Activated T-cell treated with anti-CD3 and anti-CD28 coated beads, Interleukin-2, amount 50 U/mL, for 24 hours (primary cell): Measurements from ENCODE around the gene LINC01488.

ENCODE experiments used
- DNase-seq: peaks from one replicate; pipeline ENCODE4 v3.0.0-alpha.2; 2020
- H3K27ac Mint-ChIP-seq: 2 replicates; pipeline ENCODE4 v1.8.0; 2020; ENCODE audit warnings: mild to moderate bottlenecking, mixed read lengths
- H3K27me3 Mint-ChIP-seq: 2 replicates; pipeline ENCODE4 v1.8.0; 2020; ENCODE audit warnings: mixed read lengths
- H3K36me3 Mint-ChIP-seq: 2 replicates; pipeline ENCODE4 v1.8.0; 2020; ENCODE audit warnings: low read depth, mixed read lengths
- H3K4me1 Mint-ChIP-seq: 2 replicates; pipeline ENCODE4 v1.8.0; 2020; ENCODE audit warnings: low read depth, mixed read lengths
- H3K4me3 Mint-ChIP-seq: 2 replicates; pipeline ENCODE4 v1.8.0; 2020; ENCODE audit warnings: mild to moderate bottlenecking, moderate library complexity, mixed read lengths
- H3K9me3 Mint-ChIP-seq: 2 replicates; pipeline ENCODE4 v1.8.0; 2020; ENCODE audit warnings: mixed read lengths

Gene LINC01488

DNA sequence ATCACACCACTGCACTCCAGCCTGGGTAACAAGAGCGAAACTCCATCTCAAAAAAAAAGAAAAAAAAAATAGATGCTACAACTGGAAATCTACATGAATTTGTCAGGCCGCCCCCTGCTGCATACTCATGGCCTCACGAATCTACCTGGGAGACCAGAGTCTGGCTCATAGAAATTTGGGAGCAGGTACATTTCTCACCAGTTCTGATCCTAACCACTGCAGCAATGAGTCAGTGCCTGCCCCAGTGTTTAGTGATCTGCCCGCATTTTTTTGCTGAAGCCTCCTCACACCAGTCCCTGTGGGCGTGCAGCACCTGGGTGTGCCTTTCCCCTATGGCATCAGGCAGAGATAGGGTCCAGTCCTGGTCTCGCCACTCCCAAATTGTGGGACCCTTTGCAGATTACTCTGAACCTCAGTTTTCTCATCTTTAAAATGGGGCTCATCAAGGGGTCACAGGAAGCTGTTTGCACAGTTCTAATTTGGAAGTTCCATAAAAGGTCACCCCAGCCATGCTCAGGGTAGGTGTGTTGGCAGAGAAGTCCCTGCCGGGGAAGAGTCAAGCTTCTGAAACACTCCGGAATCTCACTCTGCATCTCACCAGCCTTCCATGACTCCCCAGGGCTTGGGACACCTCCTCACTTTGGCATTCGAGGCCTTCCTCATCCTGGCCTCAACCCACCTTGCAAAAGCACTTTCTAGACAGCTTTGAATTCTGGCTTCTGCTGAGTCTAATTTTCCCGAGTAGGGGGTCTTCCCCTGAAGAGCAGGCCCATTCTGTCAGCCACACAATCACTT, 39.3 kb upstream of the LINC01488 start:
- Mint-ChIP-seq H3K27me3 (peaks cover 35% of the 10 kb centered on the region), H3K36me3 (no peaks in the 10 kb centered on the region), H3K9me3 (no peaks in the 10 kb centered on the region), H3K4me1 (peaks cover 22% of the 10 kb centered on the region), H3K4me3 (no peak overlapping the region), H3K27ac (no peak overlapping the region)
- no peak for DNase-seq

DNA sequence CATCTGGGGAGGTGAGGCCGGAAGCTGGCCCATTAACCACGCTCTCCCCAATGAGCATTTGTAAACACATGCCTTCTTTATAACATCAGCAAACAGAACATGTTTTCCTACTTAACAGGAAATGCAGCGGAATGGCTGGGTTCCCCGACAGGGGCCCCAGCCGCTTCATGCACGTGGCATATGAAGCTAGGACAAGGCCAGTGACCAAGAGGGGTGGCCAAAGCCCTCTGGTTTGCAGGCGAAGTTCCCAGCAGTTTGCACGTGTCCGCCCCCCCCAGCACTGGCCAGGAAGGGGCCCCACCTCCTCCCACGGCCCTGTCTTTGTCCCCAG, 38.7 kb upstream of the LINC01488 start:
- Mint-ChIP-seq H3K9me3 (no peaks in the 10 kb centered on the region), H3K27me3 (peaks cover 40% of the 10 kb centered on the region), H3K4me1 (peaks cover 22% of the 10 kb centered on the region), H3K4me3 (no peak overlapping the region), H3K36me3 (no peaks in the 10 kb centered on the region), H3K27ac (no peak overlapping the region)
- DNase-seq, result no peak

DNA sequence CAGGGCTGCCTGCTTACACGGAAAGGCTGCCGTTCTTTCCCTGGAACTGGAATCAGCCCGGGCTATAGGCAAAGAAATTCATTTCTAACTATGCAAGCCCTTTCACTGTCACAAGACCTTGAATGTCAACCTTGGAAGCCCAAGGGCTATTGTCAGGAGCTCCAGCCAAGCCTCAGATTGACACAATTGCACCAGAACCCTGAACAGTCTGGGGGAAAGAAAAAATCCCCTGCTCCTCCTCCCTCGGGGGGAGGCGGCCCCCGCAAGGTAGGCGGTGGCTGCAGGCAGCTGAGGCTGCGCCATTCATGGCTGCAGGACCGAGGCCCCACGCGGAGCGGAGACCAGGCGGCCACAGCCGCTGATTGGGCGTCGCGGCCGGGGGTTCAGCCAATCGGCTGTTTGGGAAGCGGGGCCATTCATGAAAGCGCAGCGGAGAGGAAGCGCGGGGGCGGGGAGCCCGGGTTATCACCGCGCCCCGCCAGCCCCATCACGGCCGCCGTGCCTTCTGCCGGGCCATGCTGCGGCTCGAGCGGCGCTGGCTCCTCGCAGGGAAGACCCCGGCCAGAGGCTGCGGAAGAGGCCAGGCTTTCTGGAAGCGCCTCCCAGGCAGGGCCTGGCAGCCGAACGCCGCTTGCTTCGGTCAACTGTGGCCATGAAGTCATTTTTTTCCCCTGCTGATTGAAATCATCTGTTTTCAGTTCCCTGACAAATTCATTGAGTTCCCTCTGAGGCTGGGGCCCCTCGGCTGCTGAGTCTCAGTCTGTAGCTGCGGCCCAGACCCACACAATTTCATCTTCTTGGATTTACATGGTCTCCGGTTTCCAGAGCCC, 38.1 kb upstream of the LINC01488 start:
- DNase-seq, result peak; percentile 82
- H3K27me3 Mint-ChIP-seq, result peaks cover 46% of the 10 kb centered on the region
- peak overlapping the region; percentile 29 for H3K27ac Mint-ChIP-seq

DNA sequence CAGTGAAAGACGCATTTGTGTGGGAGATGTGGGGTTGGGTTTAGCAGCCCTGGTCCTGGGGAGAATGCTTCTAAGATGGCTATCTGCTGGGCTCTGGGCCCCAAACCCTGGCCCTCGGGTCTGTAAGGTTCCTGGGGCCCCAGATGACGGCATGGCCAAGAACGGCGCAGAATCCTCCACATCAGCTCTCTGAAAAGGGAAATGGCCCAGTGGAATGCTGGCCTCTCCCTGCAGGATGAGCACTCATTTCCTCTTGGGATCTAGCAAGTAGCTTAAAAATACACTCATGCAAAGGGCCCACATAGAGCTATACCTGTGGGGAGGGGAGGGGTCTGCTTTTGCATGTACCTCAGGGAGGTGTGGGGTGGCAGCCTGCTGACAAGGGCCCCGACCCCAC, 37.5 kb upstream of the LINC01488 start:
- no peak for DNase-seq
- H3K4me1 Mint-ChIP-seq, result peaks cover 22% of the 10 kb centered on the region

More for the DNA sequence above, 38.1 kb upstream of the LINC01488 start:
- no peaks in the 10 kb centered on the region for H3K9me3 Mint-ChIP-seq
- peak overlapping the region; percentile 58 for H3K4me3 Mint-ChIP-seq
- H3K4me1 Mint-ChIP-seq, result peaks cover 22% of the 10 kb centered on the region
- no peaks in the 10 kb centered on the region for H3K36me3 Mint-ChIP-seq

DNA sequence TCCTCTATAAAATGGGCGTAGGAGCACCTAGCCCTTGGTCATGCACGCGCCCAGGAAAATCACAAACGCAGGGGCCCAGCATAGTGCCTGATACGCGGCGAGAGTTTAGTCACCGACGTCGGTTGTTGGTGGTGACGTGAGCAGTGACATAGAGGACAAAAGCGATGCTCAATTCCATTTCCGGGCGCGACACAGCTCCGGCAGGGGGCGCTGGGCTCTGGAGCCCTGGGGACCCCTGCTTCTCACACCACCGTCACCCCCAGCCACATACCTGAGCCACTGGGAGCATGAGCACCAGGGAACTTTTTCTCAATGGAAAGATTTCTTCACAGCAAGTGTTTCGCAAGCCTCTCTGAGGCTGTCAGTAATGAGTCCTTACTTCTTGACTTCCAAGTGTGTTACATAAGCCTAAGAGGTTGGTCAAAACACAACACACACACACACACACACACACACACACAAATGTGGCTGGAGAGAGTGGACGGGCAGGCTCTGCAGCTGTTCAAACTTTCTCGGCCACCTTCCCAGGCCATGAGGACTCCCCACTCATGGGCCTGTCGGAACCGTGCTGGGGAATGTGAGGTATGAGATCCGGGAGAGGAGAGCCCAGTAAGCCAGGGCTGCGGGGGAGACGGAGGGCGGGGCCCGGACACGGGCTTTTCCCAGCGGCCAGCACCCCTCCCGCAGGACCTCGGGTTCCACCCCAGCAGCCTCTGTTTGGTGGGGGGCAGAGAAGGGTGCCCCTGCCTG, 36.9 kb upstream of the LINC01488 start:
- H3K4me1 Mint-ChIP-seq, result peaks cover 22% of the 10 kb centered on the region
- DNase-seq, result no peak
- no peak overlapping the region for H3K27ac Mint-ChIP-seq
- no peak overlapping the region for H3K4me3 Mint-ChIP-seq
- H3K36me3 Mint-ChIP-seq, result no peaks in the 10 kb centered on the region
- no peaks in the 10 kb centered on the region for H3K9me3 Mint-ChIP-seq
- peaks cover 52% of the 10 kb centered on the region for H3K27me3 Mint-ChIP-seq

More for the DNA sequence above, 37.5 kb upstream of the LINC01488 start:
- peaks cover 49% of the 10 kb centered on the region for H3K27me3 Mint-ChIP-seq
- peak overlapping the region; percentile 29 for H3K27ac Mint-ChIP-seq
- H3K4me3 Mint-ChIP-seq, result peak overlapping the region; percentile 58
- no peaks in the 10 kb centered on the region for H3K9me3 Mint-ChIP-seq
- H3K36me3 Mint-ChIP-seq, result no peaks in the 10 kb centered on the region

DNA sequence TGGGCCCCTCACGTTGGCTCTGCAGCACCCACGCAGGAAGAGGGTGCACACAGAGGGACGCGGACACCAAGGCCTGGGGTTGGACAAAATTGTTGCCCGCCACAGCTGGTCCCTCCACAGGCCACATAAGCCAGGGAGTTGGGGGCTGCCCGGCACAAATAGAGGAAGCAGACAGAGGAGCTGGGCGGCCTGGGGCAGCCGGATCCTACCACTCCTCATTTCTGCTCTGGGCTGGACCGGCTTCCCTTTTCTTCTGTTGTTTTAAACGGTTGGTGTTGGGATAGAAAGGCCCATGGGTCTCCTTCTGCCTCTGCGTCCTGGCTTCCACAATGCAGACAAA, 36.4 kb upstream of the LINC01488 start:
- H3K27me3 Mint-ChIP-seq, result peaks cover 54% of the 10 kb centered on the region
- H3K4me1 Mint-ChIP-seq, result peaks cover 22% of the 10 kb centered on the region
- H3K27ac Mint-ChIP-seq, result no peak overlapping the region
- no peaks in the 10 kb centered on the region for H3K9me3 Mint-ChIP-seq
- H3K36me3 Mint-ChIP-seq, result no peaks in the 10 kb centered on the region
- no peak overlapping the region for H3K4me3 Mint-ChIP-seq
- DNase-seq, result no peak

DNA sequence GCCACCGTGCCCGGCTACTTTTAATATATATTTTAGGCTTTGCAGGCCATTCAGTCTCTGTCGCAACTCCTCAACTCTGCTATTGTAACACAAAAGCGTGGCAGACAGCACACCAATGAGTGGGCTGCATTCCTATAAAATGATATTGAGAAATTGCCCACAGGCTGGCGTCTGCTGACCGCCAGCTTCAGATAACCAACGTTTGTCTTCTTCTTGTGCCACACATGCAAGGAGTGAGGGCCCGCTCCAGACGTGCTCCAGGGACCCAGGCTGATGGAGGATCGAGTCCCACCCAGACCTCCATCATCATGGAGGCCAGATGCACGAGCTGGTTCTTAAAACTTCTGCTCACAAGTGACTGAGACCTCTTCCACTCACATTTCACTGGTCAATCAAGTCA, 35.4 kb upstream of the LINC01488 start:
- peaks cover 58% of the 10 kb centered on the region for H3K27me3 Mint-ChIP-seq

DNA sequence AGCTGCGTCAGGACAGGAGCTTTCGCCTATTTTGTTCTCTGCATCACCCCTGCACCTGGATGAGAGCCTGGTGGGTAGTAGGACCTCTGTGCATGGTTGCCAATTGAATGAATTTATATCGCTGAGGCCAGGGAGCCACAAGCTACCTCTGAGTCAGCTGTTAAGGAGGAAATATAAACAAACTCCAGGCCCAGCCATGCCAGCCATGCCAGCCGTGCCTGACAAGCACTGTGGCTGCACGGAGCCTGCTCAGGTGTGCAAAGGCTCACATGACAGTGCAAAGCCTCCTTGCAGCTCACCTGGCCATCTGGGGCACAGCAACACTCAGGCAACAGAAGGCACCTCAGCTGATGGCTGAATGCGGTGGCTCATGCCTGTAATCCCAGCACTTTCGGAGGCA, 33.7 kb upstream of the LINC01488 start:
- H3K4me1 Mint-ChIP-seq, result peaks cover 15% of the 10 kb centered on the region
- no peak overlapping the region for H3K27ac Mint-ChIP-seq
- peaks cover 62% of the 10 kb centered on the region for H3K27me3 Mint-ChIP-seq
- no peak for DNase-seq
- no peaks in the 10 kb centered on the region for H3K9me3 Mint-ChIP-seq
- no peaks in the 10 kb centered on the region for H3K36me3 Mint-ChIP-seq
- H3K4me3 Mint-ChIP-seq, result no peak overlapping the region

More for the DNA sequence above, 35.4 kb upstream of the LINC01488 start:
- DNase-seq, result no peak
- Mint-ChIP-seq H3K9me3 (no peaks in the 10 kb centered on the region), H3K27ac (no peak overlapping the region), H3K36me3 (no peaks in the 10 kb centered on the region), H3K4me1 (peaks cover 22% of the 10 kb centered on the region), H3K4me3 (no peak overlapping the region)

DNA sequence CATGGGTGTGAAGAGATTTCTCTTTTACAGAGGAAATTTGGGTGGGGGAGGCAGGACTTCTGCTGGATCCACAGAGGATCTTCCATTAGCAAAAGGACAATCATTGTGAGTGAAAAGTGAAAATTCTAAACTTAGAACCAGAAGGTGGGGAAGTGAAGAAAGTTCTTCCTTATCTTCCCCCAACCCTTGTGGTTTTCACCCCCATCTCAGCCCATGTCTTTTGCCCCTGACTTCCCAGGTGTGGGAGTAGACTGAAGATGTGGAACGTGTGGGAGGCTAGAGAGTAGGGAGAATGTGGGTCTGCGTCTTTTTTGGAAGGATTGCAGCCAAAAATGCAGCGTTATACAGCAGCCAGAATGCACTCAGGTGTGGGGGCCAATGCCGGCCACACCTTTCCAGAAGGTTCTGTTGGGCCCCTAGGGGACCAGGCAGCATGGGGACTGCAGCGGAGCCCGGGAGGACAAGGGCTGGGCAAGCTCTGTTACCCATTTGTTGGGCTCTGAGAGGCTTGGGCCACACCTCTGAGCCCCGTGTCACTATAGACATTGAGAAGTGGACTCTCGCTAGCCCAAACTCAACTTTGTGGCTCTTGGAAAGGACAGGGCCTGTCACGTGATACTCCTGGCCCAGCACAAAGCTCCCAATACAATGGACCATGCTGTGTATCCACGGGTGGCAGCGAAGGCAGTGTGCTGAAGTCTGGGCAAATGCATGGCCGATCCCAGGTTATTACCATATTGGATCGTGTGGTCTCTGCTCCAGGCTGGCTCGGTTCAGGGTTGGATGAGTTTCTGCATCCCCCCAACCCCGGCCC, 32.8 kb upstream of the LINC01488 start:
- Mint-ChIP-seq H3K4me3 (no peak overlapping the region), H3K4me1 (peaks cover 9% of the 10 kb centered on the region), H3K27me3 (peaks cover 61% of the 10 kb centered on the region), H3K36me3 (no peaks in the 10 kb centered on the region), H3K27ac (no peak overlapping the region), H3K9me3 (no peaks in the 10 kb centered on the region)
- no peak for DNase-seq

DNA sequence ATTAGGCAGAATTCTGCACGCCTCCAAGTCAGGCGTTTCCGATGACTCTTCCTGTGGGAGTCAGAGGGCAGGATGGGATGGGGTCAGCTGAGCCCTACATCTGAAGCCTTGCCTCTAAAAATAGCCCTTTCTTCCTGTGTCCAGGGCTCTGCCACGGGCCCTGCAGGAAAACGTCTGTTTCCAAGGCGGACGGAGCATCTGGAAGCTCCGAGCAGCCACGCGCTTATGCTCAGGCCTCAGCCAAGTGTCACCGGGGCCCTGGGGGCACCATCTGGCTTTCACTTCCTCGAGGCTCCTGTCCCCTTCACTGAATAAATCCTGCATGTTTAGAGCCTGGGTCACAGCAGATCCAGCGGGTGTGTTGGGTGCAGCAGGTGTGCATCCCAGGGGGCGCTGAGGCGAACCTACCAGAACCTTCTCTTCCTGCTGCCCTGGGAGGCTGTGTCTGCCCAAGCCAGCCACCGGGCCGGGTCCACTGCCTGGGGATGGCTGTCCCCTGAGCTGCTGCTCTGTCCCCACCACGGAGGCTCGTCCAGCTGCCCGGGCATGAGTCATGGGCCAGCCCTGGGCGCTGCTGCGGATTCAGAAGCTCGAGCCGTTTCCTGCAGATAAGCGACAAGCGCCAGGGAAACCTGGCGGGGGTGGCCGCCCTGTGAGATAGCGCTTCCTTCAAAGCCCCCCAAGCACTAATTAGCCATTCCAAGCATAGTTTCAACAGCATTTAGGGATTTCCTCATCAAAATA, 32.0 kb upstream of the LINC01488 start:
- no peaks in the 10 kb centered on the region for H3K36me3 Mint-ChIP-seq
- H3K27me3 Mint-ChIP-seq, result peaks cover 53% of the 10 kb centered on the region
- no peak for DNase-seq
- H3K27ac Mint-ChIP-seq, result no peak overlapping the region
- H3K9me3 Mint-ChIP-seq, result no peaks in the 10 kb centered on the region
- no peak overlapping the region for H3K4me3 Mint-ChIP-seq
- H3K4me1 Mint-ChIP-seq, result peaks cover under 1% of the 10 kb centered on the region

DNA sequence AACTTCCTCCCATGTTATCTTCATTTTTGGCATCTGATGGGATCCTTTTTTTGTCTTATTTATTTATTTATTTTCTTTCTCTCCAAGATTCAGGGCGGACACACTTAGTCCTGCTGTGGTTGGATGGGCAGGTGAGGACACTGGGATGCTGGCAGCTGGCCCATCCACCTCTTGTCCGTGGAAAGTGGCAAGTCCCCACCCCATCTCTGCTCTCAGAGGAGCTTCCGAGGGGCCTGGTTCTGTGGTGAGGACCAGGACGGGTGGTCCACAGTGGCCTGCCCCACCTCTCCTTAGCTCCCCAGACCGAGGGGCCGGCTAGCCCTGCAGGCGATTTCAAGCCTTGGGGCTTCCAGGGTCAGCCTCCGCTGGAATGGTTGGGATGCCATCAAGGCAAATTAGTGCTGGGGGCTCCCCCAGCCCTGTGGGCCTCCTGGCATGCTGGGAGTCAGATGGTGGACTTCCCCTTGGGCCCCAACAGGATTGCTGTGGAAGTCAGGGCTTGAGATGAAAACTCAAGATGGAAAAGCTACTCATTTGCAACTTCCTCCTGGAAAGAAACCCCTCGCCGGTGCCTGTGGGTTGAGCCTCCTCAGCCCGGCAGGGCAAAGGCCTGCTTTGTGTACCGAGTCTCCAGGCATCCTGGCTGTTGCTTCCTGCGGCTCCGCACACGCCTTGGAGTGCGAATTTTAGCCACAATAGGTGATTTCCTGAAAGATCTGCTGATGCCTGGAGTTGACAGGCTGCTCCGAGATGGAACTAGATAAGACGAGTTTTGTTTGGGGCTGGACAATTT, 31.2 kb upstream of the LINC01488 start:
- Mint-ChIP-seq H3K36me3 (no peaks in the 10 kb centered on the region), H3K27ac (no peak overlapping the region), H3K27me3 (peaks cover 55% of the 10 kb centered on the region), H3K9me3 (no peaks in the 10 kb centered on the region), H3K4me3 (no peak overlapping the region), H3K4me1 (no peaks in the 10 kb centered on the region)
- DNase-seq, result no peak

DNA sequence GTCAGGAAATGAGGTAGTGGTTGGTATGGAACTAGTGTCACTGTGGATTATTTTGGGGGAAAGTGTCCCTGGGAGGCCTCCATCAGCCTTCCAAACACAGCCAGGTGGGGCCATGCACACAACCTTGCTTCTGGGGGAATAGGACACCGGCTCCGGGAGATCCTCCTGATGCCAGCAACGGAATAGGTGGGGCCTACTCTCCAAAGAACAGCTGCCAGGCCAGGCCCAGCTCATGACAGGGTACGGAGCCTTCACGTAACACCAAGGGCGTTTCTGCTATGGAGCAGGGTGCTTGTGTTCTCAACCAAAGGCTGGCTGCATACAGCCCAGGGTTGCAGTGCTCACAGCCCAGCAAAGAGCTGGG, 30.6 kb upstream of the LINC01488 start:
- no peak for DNase-seq
- H3K36me3 Mint-ChIP-seq, result no peaks in the 10 kb centered on the region
- no peak overlapping the region for H3K27ac Mint-ChIP-seq
- no peak overlapping the region for H3K4me3 Mint-ChIP-seq
- peaks cover 51% of the 10 kb centered on the region for H3K27me3 Mint-ChIP-seq
- no peaks in the 10 kb centered on the region for H3K4me1 Mint-ChIP-seq
- no peaks in the 10 kb centered on the region for H3K9me3 Mint-ChIP-seq

DNA sequence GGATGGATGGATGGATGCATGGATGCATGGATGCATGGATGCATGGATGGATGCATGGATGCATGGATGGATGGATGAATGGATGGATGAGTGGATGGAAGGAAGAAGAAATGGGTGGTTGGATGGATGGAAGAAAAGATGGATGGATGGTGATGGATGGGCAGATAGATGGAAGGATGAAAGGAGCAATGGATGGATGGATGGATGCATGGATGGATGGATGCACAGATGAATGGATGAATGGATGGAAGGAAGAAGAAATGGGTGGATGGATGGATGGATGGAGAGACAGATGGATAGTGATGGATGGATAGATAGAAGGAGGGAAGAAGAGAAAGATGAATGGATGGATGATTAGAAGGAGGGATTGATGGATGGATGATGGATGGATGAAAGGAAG, 30.2 kb upstream of the LINC01488 start:
- Mint-ChIP-seq H3K36me3 (no peaks in the 10 kb centered on the region), H3K27ac (no peak overlapping the region), H3K4me3 (no peak overlapping the region), H3K4me1 (no peaks in the 10 kb centered on the region), H3K27me3 (peaks cover 48% of the 10 kb centered on the region), H3K9me3 (no peaks in the 10 kb centered on the region)
- DNase-seq, result no peak
